PC-9 (cell line): ENCODE data around the gene C1orf122. TPM values are rescaled to one million over a fixed set of nuclear protein-coding genes. Genes with fewer than 3 reads are reported as not detected.

Experiments used
- BruUV-seq: library from RNA; stranded (reverse); fragments of 400-500 nt; replicated peaks from 2 replicates; lab custom pipeline; 2021; lab: Mats Ljungman, UMichigan
- CTCF ChIA-PET: fragments of 300-600 bp; sonication (Branson Sonifier 250); formaldehyde crosslinking; loops from one replicate; lab custom pipeline; 2022; ENCODE audit warnings: antibody characterized with exemption; lab: Charles Lee
- POLR2A ChIA-PET: fragments of 300-600 bp; sonication (Branson Sonifier 250); formaldehyde crosslinking; loops from one replicate; lab custom pipeline; 2022; ENCODE audit warnings: antibody characterized with exemption; ENCODE audit not compliant: unreplicated experiment; lab: Charles Lee
- DNase-seq, 2 experiments: peaks; one replicate each; pipeline versions ENCODE4 v3.0.0 to v3.0.0-alpha.2; 2015 to 2022; ENCODE audit warnings: mixed read lengths in 1 of 2
- H2AFZ ChIP-seq: fragments of 200-600 bp; sonication (generic); 2 replicates; pipeline ENCODE4 v1.8.1; 2017; ENCODE audit warnings: antibody characterized with exemption
- H3F3A ChIP-seq: fragments of 200-600 bp; sonication (generic); 2 replicates; pipeline ENCODE4 v1.8.1; 2017; ENCODE audit warnings: antibody characterized with exemption, mild to moderate bottlenecking, low read depth; ENCODE audit not compliant: insufficient read depth
- H3K27ac ChIP-seq: fragments of 200-600 bp; sonication (generic); 2 replicates; pipeline ENCODE4 v1.6.1; 2016; ENCODE audit warnings: mixed run types
- H3K27me3 ChIP-seq: fragments of 200-600 bp; sonication (generic); 2 replicates; pipeline ENCODE4 v1.6.1; 2016; ENCODE audit warnings: low read depth, mixed run types; ENCODE audit not compliant: insufficient read depth
- H3K36me3 ChIP-seq: fragments of 200-600 bp; sonication (generic); 2 replicates; pipeline ENCODE4 v1.6.1; 2016; ENCODE audit warnings: low read depth, mixed run types
- H3K4me1 ChIP-seq: fragments of 200-600 bp; sonication (generic); replicated peaks from 2 replicates; pipeline ENCODE4 v1.6.1; 2016; ENCODE audit warnings: mixed run types; ENCODE audit not compliant: insufficient read depth
- H3K4me2 ChIP-seq: fragments of 200-600 bp; sonication (generic); 2 replicates; pipeline ENCODE4 v1.6.1; 2017; ENCODE audit warnings: mixed run types
- H3K4me3 ChIP-seq: fragments of 200-600 bp; sonication (generic); 2 replicates; pipeline ENCODE4 v1.6.1; 2016; ENCODE audit warnings: mixed run types
- H3K79me2 ChIP-seq: fragments of 200-600 bp; sonication (generic); 2 replicates; pipeline ENCODE4 v1.6.1; 2017; ENCODE audit warnings: low read depth, mixed run types
- H3K9me2 ChIP-seq: fragments of 200-600 bp; sonication (generic); 2 replicates; pipeline ENCODE4 v1.8.1; 2017; ENCODE audit warnings: mild to moderate bottlenecking; ENCODE audit not compliant: insufficient read depth
- H3K9me3 ChIP-seq: fragments of 200-600 bp; sonication (generic); 2 replicates; pipeline ENCODE4 v1.8.1; 2016; ENCODE audit warnings: low read depth; ENCODE audit not compliant: insufficient read depth
- H4K20me1 ChIP-seq: fragments of 200-600 bp; sonication (generic); 2 replicates; pipeline ENCODE4 v1.8.1; 2017; ENCODE audit not compliant: insufficient read depth
- CTCF ChIP-seq: fragments of 200-600 bp; sonication (generic); conservative IDR thresholded peaks from 2 replicates; pipeline ENCODE4 v1.6.1; 2017; ENCODE audit warnings: mixed run types, antibody characterized with exemption, mild to moderate bottlenecking, moderate library complexity
- EZH2 ChIP-seq: fragments of 200-600 bp; sonication (generic); IDR thresholded peaks from 2 replicates; pipeline ENCODE4 v1.8.0; 2017; ENCODE audit warnings: antibody characterized with exemption, low read depth
- intact Hi-C: fragments of 100-400 bp; cut with micrococcal nuclease; formaldehyde crosslinking; loops from one replicate; pipeline ENCODE4 v1.10.0; 2022; ENCODE audit not compliant: unreplicated experiment
- total RNA-seq: library from RNA; stranded (reverse); gene quantifications from 2 replicates; pipeline ENCODE4 v1.2.3, GENCODE V29; 2021

The C1orf122 gene
- total RNA-seq, 1 experiment from 2014 or later, result 51.8 TPM

- Histone ChIP-seq H3K4me1 (no peaks in the 10 kb centered on the region), H2AFZ (no peak overlapping the region), H3K4me2 (no peak overlapping the region), H3K36me3 (no peaks in the 10 kb centered on the region), H3K4me3 (no peak overlapping the region), H3F3A (no peaks in the 10 kb centered on the region), H3K27ac (no peak overlapping the region), H3K79me2 (no peaks in the 10 kb centered on the region), H3K9me3 (no peaks in the 10 kb centered on the region), H3K27me3 (peaks cover 83% of the 10 kb centered on the region), H4K20me1 (no peaks in the 10 kb centered on the region), H3K9me2 (no peaks in the 10 kb centered on the region)
- ChIA-PET POLR2A (interaction anchor here (1.2 kb wide), 1 partner anchor 14 kb away, joined by 3 read pairs; no protein-coding TSS in a partner anchor), CTCF (interaction anchor here (0.7 kb wide), 1 partner anchor 252 kb away, joined by 9 read pairs; no protein-coding TSS in a partner anchor)
- no peak for DNase-seq
- intact Hi-C loops, result no loop called here
- no TSS peak for BruUV-seq
- no peak for TF ChIP-seq EZH2
- no peak for TF ChIP-seq CTCF
Measured at GRCh38 chr1:37761416-37762095, 46.0 kb upstream of the C1orf122 start.

- H3K27ac ChIP-seq, result no peak overlapping the region
- ChIA-PET POLR2A (no interaction called here), CTCF (interaction anchor here (0.7 kb wide), 1 partner anchor 251 kb away, joined by 9 read pairs; no protein-coding TSS in a partner anchor)
- TF ChIP-seq EZH2 (no peak), CTCF (no peak)
- no peaks in the 10 kb centered on the region for H3K36me3 ChIP-seq
- H4K20me1 ChIP-seq, result no peaks in the 10 kb centered on the region
- no peak overlapping the region for H2AFZ ChIP-seq
- H3K9me3 ChIP-seq, result no peaks in the 10 kb centered on the region
- H3K27me3 ChIP-seq, result peaks cover 90% of the 10 kb centered on the region
- intact Hi-C loops, result no loop called here
- no TSS peak for BruUV-seq
- no peaks in the 10 kb centered on the region for H3K9me2 ChIP-seq
- H3K4me3 ChIP-seq, result no peak overlapping the region
- no peak for DNase-seq
- H3K4me2 ChIP-seq, result no peak overlapping the region
- no peaks in the 10 kb centered on the region for H3F3A ChIP-seq
- H3K4me1 ChIP-seq, result no peaks in the 10 kb centered on the region
- no peaks in the 10 kb centered on the region for H3K79me2 ChIP-seq
Measured at GRCh38 chr1:37762516-37762915, 45.1 kb upstream of the C1orf122 start.

- H3K4me3 ChIP-seq, result no peak overlapping the region
- CTCF ChIA-PET, result no interaction called here
- no peaks in the 10 kb centered on the region for H4K20me1 ChIP-seq
- no peaks in the 10 kb centered on the region for H3K9me2 ChIP-seq
- no peaks in the 10 kb centered on the region for H3K4me1 ChIP-seq
- no peak overlapping the region for H3K4me2 ChIP-seq
- intact Hi-C loops, result no loop called here
- H2AFZ ChIP-seq, result no peak overlapping the region
- BruUV-seq, result no TSS peak
- H3K36me3 ChIP-seq, result no peaks in the 10 kb centered on the region
- H3K79me2 ChIP-seq, result no peaks in the 10 kb centered on the region
- H3K27me3 ChIP-seq, result peaks cover 90% of the 10 kb centered on the region
- H3K27ac ChIP-seq, result no peak overlapping the region
- POLR2A ChIA-PET, result interaction anchor here (0.6 kb wide), 1 partner anchor 1196 kb away, joined by 3 read pairs; no protein-coding TSS in a partner anchor
- no peak for TF ChIP-seq EZH2
- TF ChIP-seq CTCF, result no peak
- no peaks in the 10 kb centered on the region for H3K9me3 ChIP-seq
- H3F3A ChIP-seq, result no peaks in the 10 kb centered on the region
- DNase-seq, result no peak
Measured at GRCh38 chr1:37763791-37764413, 43.7 kb upstream of the C1orf122 start.
